ENCODE results near the gene TMCC2.
"Not testable (repeated sequence)": the region's sequence is repeated elsewhere in the genome, so short reads cannot be mapped to it uniquely, and the experiment has no call there.

Gene TMCC2

DNA sequence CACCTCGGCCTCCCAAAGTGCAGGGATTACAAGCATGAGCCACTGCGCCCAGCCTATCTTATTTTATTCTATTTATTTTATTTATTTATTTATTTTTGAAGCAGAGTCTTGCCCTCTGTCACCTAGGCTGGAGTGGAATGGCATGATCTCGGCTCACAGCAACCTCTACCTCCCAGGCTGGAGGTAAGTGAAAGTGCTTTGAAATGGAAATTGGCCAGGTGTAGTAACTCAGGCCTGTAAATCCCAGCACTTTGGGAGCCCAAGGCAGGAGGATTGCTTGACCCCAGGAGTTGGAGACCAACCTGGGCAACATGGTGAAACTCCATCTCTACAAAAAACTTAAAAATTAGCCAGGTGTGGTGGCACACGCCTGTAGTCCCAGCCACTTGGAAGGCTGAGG is 11.2 kb upstream of the TMCC2 start:
- DNase-seq, result no peak

DNA sequence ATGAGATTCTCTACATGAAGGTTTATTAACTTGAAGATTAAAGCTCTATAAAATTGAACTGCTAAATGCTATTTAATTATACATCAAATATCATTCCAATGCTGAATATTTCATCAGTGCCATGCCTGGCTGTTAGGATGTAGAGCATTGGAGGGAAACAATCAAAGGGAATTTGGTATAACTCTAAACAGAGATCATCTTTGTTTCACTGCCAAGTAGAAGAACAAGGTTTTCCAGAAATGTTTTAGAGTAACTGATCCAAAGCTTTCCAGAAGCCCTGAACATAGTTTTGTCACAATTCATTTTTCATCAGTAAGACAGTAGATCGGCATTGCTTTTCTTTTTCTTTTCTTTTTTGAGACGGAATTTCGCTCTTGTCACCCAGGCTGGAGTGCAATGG is 10.3 kb upstream of the TMCC2 start:
- no peak for DNase-seq

DNA sequence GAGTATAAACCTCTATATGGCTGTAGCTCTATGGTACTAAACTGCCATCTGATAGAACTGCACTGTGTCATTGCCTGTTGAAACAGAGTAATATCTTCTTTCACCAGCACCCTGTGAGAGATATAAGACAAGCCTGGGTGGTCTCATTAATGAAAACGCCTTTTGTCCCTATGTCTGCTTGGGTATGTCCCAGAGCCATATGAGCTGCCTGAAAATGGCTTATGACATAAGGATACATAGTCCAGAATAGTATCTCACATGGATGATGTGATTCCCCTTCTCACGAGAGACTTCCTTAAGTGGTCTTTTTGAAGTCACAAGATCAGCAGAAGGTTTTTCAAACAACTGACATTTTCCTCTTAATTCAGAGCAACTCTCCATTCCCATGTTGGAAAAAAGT is 7.3 kb upstream of the TMCC2 start:
- DNase-seq, result no peak

DNA sequence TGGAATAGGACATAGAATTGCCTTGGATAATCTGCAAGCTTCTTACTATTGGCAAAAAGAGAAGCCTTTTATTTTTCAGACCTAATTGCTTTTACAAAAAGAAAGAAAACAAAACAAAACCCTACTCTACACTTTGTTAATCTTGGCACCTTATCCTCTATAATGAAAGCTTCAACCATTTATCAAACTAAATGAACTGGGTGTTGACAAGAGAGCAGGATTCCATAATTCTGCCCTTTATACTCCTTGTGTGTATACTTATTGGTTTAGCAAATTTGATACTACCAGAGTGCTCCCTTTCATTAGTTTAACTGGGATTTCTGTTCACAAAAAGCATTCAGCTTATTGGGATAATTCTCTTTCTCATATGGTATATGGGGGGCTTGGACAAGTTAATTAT is 3.0 kb upstream of the TMCC2 start:
- no peak for DNase-seq

DNA sequence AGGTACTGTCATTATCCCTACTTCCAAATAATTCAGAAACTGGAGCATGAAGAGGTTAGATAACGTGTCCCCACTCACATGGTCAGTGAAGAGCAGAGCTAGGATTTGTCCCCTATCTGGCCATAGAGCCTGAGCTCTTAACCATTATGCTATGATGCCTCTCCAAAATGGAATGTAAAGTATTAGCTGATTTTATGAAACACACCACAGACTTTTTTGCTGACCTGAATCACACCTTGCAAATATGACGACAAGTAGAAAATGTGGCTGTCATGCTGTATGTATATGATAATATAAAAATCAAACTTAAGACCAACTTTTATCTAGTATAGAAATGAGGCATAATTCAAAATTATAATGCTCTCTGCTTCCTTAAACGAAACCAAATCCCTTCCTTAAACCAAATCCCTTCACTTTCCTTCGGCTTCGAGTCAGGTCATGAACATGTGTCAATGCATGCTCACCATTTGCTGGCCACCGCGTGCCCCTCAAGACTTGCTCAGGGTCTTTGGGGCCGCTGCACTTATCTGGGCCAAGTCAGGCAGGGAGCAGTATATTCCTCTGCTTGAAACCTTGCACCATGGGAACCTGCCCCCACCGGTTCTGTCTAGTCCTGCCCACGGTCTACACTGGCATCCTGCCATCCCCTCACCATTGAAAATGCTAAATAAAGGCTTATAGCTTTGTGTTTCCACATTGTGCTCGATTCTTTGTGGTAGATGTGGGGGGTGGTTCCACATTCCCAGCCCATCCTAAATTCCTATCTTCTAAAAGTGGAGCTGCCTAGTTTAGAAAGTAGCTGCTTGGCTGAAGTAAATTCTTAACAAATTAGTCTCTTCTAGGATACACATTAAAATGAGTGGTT is 1.6 kb upstream of the TMCC2 start:
- no peak for DNase-seq

DNA sequence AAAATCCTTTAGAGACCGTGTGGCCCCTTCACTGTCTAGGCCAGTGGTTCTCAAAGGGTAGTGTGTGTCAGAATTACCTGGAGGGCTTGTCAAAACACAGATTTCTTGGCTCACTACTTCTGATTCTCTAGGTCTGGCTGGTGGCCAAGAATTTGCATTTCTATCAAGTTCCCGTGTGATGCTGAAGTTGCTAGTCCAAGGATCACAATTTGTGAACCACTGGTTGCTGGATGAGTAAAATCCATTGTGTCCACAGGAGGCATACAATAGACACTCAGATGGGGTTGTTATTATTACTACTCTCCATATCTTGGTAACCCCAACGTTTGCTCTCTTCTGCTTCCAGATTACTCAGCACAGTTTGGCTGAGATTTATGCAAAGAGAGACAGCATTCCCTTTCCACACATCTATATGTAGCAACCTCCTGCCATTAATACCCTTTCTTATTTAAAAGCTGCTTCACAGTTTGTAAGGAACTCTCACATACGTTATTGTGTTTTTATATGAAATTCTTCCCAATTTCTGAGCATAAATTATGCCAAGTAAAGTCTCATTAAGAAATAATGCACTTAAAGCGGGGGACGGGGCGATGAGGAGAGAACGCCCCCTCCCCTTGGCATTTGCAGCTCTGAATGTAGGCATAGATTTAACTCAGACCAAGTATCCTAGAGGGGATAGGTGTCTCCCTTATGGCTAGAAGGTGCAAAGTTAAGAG is 720 bp upstream of the TMCC2 start:
- peak; percentile 65 for DNase-seq

DNA sequence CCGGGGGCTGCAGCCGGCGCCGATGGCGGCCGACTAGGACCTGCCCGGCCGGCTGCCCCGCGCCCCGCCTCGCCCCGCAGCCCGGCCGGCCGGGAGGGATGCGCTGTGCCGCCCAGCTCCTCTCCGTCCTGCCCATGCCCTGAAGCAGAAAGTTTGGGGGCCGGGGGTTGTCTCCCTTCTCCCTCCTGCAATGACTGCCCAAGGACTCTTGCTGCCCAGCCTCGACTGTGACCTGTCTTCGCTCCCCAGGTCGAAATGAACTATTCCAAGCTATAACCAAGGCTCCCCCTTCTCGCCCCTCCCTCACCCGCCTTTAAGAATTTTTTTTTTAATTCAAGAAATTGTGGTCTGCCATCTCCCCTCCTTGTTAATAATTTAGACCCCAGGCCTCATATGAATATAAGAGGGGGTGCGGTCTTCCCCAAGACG is 361 bp downstream of the TMCC2 start:
- peak; percentile 74 for DNase-seq

DNA sequence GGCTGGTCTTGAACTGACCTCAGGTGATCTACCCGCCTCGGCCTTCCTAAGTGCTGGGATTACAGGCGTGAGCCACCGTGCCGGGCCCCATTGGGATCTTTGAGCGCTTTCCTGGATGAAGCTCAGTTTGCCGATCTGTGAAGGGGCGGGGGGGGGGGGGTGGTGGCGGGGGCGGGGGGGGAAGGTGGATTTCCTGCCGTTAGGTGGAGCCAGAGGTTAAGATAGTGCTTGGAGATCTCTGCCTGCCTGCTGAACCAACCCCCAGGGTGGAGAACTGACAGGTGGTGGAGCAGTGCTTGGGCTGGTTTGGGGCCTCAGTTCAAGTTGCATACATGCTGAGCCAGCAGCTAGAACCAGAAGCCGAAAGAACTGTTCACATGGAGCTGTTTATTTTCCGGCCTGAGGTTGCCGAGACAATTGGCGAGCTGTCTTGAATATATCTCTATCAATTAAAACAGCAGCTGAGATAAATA is 1.7 kb downstream of the TMCC2 start:
- peak; percentile 81 for DNase-seq

DNA sequence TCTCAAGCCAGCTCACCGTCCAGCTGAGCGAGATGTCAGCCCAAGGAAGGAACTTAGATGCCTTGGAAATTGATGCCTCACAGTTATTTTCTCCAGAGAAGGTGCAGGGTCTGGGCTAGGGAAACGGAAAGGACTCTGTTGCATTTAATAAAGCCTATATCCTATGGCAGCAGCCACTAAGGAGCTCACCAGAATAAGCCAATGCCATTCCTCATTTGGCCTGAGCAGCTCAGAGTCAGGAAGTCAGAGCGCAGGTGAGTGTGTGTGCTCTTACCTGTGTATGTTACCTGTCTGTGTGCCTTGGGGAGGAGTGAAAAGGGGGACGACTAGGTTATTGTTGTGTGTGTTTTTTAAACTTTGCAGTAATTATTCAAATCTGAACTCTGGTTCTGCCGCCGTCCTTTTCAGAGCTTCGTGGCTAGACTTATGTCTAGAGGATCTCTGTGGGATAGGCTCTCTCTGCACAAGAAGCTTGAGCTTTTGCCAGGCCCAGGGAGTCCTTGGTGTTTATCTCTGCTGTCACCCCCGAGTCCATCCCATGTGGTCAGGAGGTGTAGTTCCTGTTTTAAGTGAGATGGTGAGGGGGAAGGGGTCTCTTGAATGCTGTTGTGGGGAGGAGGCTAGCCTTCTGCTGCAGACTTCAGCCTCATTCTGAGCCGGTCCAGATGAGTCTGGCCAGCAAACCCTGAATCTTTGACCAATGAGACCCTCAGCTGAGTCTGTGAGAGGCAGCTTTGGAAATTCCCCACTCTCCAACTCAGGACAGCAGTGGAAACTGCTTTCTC is 2.4 kb downstream of the TMCC2 start:
- no peak for DNase-seq

DNA sequence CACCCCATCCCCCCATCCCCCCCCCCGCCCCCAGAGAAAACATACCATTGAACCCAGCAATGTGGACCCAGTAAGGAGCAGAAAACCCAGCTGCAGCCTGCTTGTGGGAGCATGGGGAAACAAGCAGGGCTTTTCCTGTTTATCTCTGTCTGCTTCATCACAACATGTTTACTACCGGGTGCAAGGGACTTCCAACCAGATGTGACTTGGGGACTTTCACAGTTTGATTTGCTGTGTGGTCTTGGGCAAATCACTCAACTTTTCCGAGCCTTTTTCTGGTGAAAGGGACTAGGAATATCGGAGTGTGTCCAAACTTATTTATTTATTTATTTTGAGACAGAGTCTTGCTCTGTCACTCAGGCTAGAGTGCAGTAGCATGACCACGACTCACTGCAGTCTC is 3.2 kb downstream of the TMCC2 start:
- no peak for DNase-seq

DNA sequence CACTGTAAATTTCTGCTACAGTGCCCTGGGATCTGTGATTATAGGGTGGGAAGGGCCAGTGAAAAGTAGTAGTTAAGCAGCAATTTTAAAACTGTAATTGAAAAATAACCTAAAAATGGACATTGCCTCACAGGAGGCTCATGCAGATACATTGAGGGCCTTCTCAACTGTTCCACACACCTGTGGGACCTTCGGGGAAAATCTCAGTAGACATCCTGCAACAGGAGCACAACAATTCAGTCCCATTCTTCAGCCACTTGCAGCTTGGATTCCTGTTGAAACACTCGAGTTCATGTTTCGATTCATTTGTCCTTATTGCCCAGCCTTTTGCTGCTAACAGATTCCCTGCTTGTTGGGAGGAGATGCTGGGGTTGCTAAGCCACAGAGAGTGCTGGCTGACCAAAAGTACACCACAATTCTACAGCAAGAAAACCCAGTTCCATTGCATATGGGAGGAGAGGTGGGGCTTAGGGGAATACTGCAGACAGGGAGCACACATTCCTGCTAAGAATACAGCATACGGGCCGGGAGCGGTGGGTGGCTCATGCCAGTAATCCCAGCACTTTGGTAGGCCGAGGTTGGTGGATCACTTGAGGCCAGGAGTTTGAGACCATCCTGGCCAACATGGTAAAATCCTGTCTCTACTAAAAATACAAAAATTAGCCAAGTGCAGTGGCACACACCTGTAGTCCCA is 4.5 kb downstream of the TMCC2 start:
- no peak for DNase-seq

DNA sequence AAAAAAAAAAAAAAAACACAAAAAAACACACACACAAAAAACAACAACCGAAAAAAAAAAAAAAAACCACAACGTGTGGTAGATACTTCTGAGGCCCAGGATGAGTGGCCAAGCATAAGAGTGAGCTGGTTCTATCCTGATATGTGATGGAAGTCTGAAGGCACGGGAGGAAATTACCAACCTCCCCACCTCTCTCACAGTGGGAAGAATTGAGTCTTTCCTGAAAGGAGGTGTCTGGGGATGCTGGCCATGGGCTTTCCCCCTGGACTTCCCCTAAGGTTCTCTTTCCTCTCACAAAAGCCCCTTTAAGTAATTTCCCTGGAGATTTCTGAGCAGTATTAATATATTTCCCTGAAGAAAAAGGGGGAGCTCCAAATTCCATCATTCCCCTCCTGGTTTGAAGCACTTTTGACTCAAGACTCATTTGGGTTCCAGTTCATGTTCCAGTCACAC is 5.2 kb downstream of the TMCC2 start:
- DNase-seq, result no peak

DNA sequence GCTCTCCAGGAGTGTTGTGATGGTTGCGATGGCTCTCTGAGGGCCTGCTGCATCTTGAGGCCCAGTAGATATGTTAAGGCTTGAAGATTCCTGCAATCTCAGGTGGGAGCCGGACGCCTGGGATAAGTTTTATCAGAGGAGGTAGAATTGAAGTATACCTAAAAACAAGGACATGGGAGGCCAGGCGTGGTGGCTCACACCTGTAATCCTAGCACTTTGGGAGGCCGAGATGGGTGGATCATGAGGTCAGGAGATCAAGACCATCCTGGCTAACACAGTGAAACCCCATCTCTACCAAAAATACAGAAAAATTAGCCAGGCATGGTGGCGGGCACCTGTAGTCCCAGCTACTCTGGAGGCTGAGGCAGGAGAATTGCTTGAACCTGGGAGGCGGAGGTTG is 6.2 kb downstream of the TMCC2 start:
- DNase-seq, result not testable (repeated sequence)

DNA sequence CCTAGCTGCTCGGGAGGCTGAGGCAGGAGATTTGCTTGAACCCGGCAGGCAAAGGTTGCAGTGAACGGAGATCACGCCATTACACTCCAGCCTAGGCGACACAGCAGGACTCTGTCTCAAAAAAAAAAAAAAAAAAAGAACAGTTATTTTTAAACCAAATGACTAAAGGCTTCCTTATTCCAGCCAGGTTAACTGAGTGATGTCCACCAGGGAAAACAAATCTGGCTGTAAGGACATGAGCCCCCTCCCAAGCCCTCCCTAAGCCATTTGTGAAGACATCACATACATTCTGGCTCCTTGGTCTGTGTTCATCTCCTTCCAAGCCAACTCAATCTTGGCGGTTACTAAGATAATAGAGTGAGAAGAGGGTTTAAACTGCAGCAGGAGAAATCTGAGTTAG is 8.2 kb downstream of the TMCC2 start:
- DNase-seq, result no peak

DNA sequence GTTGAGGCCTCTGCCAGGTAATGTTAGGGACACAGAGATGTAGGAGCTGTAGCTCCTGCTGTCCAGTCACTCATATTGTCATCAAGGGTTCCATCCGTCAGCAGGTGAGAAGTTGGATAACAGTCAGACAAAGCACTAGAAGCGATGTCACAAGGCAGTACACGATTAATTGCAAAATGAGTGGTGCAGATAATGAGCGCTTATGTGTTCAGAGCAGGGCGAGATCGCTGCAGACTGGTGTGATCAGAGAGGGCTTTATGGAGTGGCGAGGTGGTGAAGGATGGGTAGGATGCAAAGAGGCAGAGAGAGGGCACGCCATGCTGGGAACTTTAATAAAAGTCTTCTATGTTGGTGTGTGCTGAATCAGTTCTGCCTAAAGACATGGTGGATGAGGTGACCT is 8.8 kb downstream of the TMCC2 start:
- DNase-seq, result no peak

DNA sequence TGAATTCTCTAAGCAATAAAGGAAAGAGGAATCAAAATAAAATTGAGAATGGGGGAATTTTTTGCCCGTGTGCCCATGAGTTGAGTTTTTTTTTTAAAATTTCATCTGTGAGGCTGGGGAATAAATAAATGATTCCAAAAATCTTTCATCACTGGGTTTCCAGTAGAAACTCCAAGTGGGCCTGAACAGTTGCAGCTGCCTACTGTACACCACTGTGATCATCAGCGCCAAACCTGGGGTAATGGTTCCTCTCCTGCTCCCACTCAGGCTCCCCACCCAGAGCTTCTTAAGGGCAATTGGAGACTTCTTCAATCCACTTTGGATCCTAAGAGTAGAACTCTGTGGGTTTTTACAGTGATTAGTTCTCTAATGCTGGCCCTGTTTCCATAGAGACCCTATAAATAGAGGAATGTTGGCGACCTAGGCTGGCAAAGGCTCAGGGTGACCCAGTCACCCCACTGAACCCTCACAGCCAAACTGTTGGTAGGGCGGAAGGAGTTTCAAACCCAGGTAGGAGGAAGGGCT is 9.3 kb downstream of the TMCC2 start:
- no peak for DNase-seq

DNA sequence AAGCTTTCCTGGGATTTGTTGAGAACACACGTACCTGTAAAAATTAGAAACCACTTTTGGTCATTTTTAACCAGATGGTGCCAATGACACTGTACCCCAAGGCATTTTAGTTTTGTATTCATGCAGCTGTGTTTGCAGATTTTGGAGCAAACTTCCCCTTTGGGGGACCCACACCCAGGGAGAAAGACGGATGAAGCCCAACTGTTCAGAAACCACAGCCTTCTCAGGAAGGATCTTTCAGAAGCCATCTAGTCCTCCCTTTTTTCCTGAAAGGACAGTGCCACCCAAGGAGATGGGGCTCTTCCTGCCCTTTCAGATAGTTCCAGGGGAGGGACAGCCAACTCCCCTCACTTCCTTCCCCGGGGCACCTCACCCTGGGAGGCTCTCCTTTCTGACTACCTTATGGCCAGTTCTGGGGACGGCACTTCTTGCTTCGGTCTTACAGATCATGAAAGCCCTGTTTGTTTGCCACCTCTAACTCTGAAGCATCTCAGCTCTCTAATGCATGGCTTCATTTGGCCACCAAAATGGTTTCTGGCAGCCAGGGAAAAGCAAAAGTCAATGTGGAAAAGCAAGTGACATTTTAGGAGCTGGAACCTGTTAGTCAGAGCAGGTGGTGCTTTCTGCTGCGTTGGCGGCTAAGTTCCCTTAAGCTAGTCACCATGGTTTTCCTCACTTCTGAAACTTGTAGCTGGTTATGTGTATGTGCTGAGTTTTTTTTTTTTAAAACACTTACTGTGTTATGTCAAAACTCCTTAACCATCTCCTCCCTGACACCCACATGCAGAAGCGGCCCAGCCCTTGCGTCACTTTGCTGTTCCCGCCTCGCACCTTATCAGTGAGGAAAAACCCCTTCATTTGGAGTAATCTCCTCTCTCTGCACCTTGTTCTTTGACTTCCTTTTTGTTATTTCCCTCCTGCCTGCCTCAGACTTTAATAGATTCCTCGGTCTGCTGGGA is 10.1 kb downstream of the TMCC2 start:
- no peak for DNase-seq

DNA sequence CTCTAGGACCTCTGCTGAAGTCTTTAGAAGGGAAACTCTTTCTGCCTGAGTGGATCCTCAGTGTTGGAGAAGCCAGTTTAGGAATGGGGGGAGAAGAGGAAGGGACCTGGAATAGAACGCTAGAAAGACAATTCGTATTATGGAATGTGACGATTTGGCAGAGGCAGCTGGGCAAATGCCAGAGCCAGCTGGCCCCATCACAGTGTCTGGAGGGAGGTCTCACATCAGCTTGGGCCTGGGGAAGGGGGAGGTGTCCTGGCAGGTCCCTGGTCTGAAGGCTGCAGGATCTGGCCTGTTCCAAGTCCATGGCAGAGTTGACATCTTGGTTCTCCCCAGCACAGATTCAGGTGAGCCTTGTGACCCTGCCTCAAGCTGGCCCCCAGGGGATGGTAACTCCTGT is 11.3 kb downstream of the TMCC2 start:
- no peak for DNase-seq

DNA sequence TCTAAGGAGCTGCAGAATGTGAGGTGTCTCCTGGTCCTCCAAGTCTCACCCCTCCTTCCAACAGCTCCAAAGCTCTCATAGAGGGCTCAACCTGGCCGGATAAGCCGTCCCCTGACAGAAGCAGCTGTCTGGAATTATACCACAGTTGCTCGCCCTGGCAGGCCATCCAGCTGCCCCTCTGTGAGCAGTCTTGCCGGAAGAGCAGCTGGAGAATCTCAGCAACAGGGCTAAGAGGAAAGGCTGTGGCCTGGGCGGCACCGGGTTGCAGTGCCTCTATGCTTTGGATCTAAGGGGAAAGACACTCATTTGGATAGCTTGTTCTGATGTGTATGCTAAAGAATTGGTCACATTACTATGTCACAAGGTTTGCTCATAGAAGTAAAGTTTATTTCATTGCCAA is 12.4 kb downstream of the TMCC2 start:
- DNase-seq, result peak; percentile 62

DNA sequence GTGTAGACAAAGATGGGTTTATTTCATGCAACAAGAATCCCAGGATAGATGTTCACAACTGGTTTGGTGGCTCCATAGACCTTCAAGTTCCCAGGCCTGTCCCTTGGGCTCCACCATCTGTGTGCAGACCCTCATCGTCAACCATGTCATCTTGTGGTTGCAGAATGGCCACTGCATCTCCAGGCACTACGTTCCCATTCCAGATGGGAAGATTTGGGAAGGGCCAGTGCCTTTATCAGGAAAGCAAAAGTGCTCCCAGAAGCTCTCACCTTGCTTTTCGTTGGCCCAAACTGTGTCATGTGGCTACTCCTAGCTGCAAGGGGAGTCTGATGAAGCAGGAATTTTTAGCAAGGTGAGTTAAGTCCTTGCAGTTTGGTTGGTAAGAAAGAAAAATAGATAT is 12.8 kb downstream of the TMCC2 start:
- no peak for DNase-seq

DNA sequence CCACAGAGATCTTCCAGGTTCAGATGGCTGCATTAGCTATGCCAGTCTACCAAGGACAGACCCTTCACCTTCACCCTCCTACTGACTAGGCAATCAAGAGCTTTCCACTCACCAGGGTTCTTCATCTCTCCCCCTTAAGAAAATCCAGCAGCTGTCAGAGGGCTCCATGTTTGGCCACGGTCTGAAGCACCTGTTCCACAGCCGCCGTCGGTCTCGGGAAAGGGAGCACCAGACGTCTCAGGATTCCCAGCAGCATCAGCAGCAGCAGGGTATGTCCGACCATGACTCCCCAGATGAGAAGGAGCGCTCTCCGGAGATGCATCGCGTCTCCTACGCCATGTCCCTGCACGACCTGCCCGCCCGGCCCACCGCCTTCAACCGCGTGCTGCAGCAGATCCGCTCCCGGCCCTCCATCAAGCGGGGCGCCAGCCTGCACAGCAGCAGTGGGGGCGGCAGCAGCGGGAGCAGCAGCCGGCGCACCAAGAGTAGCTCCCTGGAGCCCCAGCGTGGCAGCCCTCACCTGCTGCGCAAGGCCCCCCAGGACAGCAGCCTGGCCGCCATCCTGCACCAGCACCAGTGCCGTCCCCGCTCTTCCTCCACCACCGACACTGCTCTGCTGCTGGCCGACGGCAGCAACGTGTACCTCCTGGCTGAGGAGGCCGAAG is 13.8 kb downstream of the TMCC2 start:
- DNase-seq, result no peak

Data from eye (tissue), 1 donor.